ENCODE results near the gene PEDS1.
A peak's percentile ranks its signal among the peaks of the same experiment; 100 is the strongest.

PEDS1 gene

DNA sequence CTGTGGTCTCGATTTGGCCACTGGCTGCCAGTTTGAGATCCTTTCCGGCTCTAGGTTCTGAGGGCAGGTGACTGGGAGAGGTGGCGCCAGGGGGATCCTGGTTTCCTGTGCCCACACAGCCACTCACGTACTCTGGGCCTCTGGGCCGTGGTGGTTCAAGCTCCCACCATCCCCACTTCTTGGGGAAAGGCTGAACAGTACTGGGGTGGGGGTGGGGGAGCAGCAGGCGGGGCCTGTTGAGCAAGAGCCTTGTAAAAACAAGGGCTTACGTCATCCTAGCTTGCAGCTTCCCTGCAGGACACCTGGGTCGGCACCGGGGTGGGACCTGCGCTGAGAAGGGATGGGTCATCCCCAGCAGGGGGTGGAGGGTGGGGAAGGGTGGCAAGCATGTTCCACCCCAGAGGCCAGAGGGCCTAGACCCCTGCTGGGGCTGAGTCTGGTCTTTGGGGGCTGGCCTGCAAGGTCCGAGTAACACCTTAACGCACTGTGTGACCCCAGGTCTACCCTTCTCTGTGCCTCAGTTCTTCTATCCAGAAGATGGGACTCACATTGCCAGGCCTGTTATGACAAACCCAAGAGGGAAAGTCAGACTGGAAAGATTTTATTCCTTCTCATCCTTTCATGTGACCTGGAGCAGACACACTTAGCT is 34.0 kb upstream of the PEDS1 start (continued):
- 0 out of 2 replicates have a peak, but pooled peaks have one; percentile 13 for TF ChIP-seq ZNF391 (tag by site-specific recombination; IDR thresholded peaks at IDR 0.05; ENCODE audit: borderline replicate concordance, low read depth)
- 0 out of 2 replicates have a peak, but pooled peaks have one; percentile 60 for TF ChIP-seq SP7 (tag by site-specific recombination; IDR thresholded peaks at IDR 0.05)
- TF ChIP-seq, protein P1, sequence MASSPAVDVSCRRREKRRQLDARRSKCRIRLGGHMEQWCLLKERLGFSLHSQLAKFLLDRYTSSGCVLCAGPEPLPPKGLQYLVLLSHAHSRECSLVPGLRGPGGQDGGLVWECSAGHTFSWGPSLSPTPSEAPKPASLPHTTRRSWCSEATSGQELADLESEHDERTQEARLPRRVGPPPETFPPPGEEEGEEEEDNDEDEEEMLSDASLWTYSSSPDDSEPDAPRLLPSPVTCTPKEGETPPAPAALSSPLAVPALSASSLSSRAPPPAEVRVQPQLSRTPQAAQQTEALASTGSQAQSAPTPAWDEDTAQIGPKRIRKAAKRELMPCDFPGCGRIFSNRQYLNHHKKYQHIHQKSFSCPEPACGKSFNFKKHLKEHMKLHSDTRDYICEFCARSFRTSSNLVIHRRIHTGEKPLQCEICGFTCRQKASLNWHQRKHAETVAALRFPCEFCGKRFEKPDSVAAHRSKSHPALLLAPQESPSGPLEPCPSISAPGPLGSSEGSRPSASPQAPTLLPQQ (tag by site-specific recombination; IDR thresholded peaks at IDR 0.05), result peak; percentile 45; the same call in 1 of the 2 replicates
- TF ChIP-seq ZNF423 (tag by site-specific recombination; IDR thresholded peaks at IDR 0.05), result peak; percentile 64
- TF ChIP-seq ZNF664 (tag by site-specific recombination; IDR thresholded peaks at IDR 0.05), result no peak
- TF ChIP-seq, protein P2, sequence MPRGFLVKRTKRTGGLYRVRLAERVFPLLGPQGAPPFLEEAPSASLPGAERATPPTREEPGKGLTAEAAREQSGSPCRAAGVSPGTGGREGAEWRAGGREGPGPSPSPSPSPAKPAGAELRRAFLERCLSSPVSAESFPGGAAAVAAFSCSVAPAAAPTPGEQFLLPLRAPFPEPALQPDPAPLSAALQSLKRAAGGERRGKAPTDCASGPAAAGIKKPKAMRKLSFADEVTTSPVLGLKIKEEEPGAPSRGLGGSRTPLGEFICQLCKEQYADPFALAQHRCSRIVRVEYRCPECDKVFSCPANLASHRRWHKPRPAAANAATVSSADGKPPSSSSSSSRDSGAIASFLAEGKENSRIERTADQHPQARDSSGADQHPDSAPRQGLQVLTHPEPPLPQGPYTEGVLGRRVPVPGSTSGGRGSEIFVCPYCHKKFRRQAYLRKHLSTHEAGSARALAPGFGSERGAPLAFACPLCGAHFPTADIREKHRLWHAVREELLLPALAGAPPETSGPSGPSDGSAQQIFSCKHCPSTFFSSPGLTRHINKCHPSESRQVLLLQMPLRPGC (tag by site-specific recombination; IDR thresholded peaks at IDR 0.05), result 0 out of 2 replicates have a peak, but pooled peaks have one; percentile 21
- TF ChIP-seq ZNF146 (tag by site-specific recombination; IDR thresholded peaks at IDR 0.05), result peak; percentile 26; the same call in 1 of the 2 replicates
- 0 out of 2 replicates have a peak, but pooled peaks have one; percentile 30 for TF ChIP-seq ZNF366 (tag by site-specific recombination; conservative IDR thresholded peaks at IDR 0.05)
- peak; percentile 76 for TF ChIP-seq KLF8 (tag by site-specific recombination; IDR thresholded peaks at IDR 0.05)
- TF ChIP-seq ZNF660 (tag by site-specific recombination; IDR thresholded peaks at IDR 0.05), result no peak
- no peak for TF ChIP-seq ZNF843 (tag by site-specific recombination; IDR thresholded peaks at IDR 0.05)
- 0 out of 2 replicates have a peak, but pooled peaks have one; percentile 8 for TF ChIP-seq ZNF596 (tag by site-specific recombination; IDR thresholded peaks at IDR 0.05)
- TF ChIP-seq ZNF473 (tag by site-specific recombination; IDR thresholded peaks at IDR 0.05), result no peak
- TF ChIP-seq, protein P3, sequence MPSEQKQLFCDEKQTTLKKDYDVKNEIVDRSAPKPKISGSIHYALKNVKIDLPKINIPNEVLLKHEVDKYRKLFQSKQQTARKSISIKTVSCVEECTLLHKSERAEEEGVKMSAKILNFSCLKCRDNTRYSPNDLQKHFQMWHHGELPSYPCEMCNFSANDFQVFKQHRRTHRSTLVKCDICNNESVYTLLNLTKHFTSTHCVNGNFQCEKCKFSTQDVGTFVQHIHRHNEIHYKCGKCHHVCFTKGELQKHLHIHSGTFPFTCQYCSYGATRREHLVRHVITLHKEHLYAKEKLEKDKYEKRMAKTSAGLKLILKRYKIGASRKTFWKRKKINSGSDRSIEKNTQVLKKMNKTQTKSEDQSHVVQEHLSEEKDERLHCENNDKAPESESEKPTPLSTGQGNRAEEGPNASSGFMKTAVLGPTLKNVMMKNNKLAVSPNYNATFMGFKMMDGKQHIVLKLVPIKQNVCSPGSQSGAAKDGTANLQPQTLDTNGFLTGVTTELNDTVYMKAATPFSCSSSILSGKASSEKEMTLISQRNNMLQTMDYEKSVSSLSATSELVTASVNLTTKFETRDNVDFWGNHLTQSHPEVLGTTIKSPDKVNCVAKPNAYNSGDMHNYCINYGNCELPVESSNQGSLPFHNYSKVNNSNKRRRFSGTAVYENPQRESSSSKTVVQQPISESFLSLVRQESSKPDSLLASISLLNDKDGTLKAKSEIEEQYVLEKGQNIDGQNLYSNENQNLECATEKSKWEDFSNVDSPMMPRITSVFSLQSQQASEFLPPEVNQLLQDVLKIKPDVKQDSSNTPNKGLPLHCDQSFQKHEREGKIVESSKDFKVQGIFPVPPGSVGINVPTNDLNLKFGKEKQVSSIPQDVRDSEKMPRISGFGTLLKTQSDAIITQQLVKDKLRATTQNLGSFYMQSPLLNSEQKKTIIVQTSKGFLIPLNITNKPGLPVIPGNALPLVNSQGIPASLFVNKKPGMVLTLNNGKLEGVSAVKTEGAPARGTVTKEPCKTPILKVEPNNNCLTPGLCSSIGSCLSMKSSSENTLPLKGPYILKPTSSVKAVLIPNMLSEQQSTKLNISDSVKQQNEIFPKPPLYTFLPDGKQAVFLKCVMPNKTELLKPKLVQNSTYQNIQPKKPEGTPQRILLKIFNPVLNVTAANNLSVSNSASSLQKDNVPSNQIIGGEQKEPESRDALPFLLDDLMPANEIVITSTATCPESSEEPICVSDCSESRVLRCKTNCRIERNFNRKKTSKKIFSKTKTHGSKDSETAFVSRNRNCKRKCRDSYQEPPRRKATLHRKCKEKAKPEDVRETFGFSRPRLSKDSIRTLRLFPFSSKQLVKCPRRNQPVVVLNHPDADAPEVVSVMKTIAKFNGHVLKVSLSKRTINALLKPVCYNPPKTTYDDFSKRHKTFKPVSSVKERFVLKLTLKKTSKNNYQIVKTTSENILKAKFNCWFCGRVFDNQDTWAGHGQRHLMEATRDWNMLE (tag by site-specific recombination; conservative IDR thresholded peaks at IDR 0.05; ENCODE audit: low read depth), result no peak
- TF ChIP-seq ZNF24 (tag by site-specific recombination; IDR thresholded peaks at IDR 0.05), result no peak
- TF ChIP-seq TRIM28 (IDR thresholded peaks at IDR 0.05; ENCODE audit: borderline replicate concordance, low read length), result no peak
- no peak for TF ChIP-seq YY2 (tag by site-specific recombination; IDR thresholded peaks at IDR 0.05)
- TF ChIP-seq ZNF629 (tag by site-specific recombination; IDR thresholded peaks at IDR 0.05), result peak; percentile 86
- no peak for TF ChIP-seq OSR2 (tag by site-specific recombination; IDR thresholded peaks at IDR 0.05)
- TF ChIP-seq ZNF777 (tag by site-specific recombination; IDR thresholded peaks at IDR 0.05; ENCODE audit: borderline replicate concordance), result no peak
- TF ChIP-seq KLF16 (tag by site-specific recombination; IDR thresholded peaks at IDR 0.05), result peak; percentile 93
- no peak for TF ChIP-seq ZNF10 (tag by site-specific recombination; IDR thresholded peaks at IDR 0.05)
- peak; percentile 78 for TF ChIP-seq SCRT2 (tag by site-specific recombination; IDR thresholded peaks at IDR 0.05)
- TF ChIP-seq ZNF394 (tag by site-specific recombination; IDR thresholded peaks at IDR 0.05; ENCODE audit: borderline replicate concordance), result no peak
- TF ChIP-seq, protein P4, sequence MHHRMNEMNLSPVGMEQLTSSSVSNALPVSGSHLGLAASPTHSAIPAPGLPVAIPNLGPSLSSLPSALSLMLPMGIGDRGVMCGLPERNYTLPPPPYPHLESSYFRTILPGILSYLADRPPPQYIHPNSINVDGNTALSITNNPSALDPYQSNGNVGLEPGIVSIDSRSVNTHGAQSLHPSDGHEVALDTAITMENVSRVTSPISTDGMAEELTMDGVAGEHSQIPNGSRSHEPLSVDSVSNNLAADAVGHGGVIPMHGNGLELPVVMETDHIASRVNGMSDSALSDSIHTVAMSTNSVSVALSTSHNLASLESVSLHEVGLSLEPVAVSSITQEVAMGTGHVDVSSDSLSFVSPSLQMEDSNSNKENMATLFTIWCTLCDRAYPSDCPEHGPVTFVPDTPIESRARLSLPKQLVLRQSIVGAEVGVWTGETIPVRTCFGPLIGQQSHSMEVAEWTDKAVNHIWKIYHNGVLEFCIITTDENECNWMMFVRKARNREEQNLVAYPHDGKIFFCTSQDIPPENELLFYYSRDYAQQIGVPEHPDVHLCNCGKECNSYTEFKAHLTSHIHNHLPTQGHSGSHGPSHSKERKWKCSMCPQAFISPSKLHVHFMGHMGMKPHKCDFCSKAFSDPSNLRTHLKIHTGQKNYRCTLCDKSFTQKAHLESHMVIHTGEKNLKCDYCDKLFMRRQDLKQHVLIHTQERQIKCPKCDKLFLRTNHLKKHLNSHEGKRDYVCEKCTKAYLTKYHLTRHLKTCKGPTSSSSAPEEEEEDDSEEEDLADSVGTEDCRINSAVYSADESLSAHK (tag by site-specific recombination; IDR thresholded peaks at IDR 0.05), result 0 out of 2 replicates have a peak, but pooled peaks have one; percentile 9
- TF ChIP-seq ZNF600 (tag by site-specific recombination; IDR thresholded peaks at IDR 0.05), result peak; percentile 73
- TF ChIP-seq REPIN1 (tag by site-specific recombination; IDR thresholded peaks at IDR 0.05; ENCODE audit: low read depth), result no peak
- TF ChIP-seq KLF1 (tag by site-specific recombination; IDR thresholded peaks at IDR 0.05), result peak; percentile 97
